GM10248 (cell line): Measurements from ENCODE around the gene ZNF804B.

ENCODE experiments used
- CTCF ChIA-PET: fragments of 300-600 bp; sonication (Branson Sonifier 250); formaldehyde crosslinking; extraction: SDS; loops from one replicate; lab custom pipeline; 2021; ENCODE audit warnings: antibody characterized with exemption; lab: Yijun Ruan, JAX
- POLR2A ChIA-PET: fragments of 350-650 bp; sonication (Branson Sonifier 250); formaldehyde crosslinking; extraction: SDS; loops from one replicate; lab custom pipeline; 2020; ENCODE audit warnings: antibody characterized with exemption; lab: Yijun Ruan, JAX
- DNase-seq: peaks from one replicate; pipeline ENCODE4 v3.0.0; 2012; ENCODE audit errors: extremely low spot score
- CTCF ChIP-seq: IDR thresholded peaks from 2 replicates; pipeline ENCODE4 v1.5.1; 2012; ENCODE audit warnings: mild to moderate bottlenecking, low read depth; ENCODE audit errors: extremely low read depth, missing control alignments, control extremely low read depth

Gene ZNF804B

GRCh38 chr7:89259085-89259484, 499.6 kb downstream of the ZNF804B start:
- CTCF ChIA-PET, result interaction anchor here (1.5 kb wide), 1 partner anchor 36 kb away, joined by 3 read pairs; no protein-coding TSS in a partner anchor
- no peak for TF ChIP-seq CTCF

GRCh38 chr7:89264126-89264525, 504.6 kb downstream of the ZNF804B start:
- DNase-seq, result no peak
- POLR2A ChIA-PET, result no interaction called here
- CTCF ChIA-PET, result no interaction called here
- no peak for TF ChIP-seq CTCF

More at GRCh38 chr7:89259085-89259484, 499.6 kb downstream of the ZNF804B start:
- no peak for DNase-seq
- POLR2A ChIA-PET, result no interaction called here

- TF ChIP-seq CTCF, result no peak
- no peak for DNase-seq
- CTCF ChIA-PET, result no interaction called here
- POLR2A ChIA-PET, result no interaction called here
Observed at GRCh38 chr7:89265631-89266030, 506.1 kb downstream of the ZNF804B start.

- DNase-seq, result no peak
- TF ChIP-seq CTCF, result no peak
- CTCF ChIA-PET, result no interaction called here
- POLR2A ChIA-PET, result no interaction called here
Observed at GRCh38 chr7:89283302-89283701, 523.8 kb downstream of the ZNF804B start.

GRCh38 chr7:89308535-89308934, 549.0 kb downstream of the ZNF804B start:
- CTCF ChIA-PET, result no interaction called here
- DNase-seq, result no peak
- no peak for TF ChIP-seq CTCF
- POLR2A ChIA-PET, result no interaction called here

GRCh38 chr7:89311886-89312285, 552.4 kb downstream of the ZNF804B start:
- no peak for TF ChIP-seq CTCF
- CTCF ChIA-PET, result no interaction called here
- DNase-seq, result no peak
- POLR2A ChIA-PET, result no interaction called here

- no peak for TF ChIP-seq CTCF
- POLR2A ChIA-PET, result no interaction called here
- CTCF ChIA-PET, result no interaction called here
- no peak for DNase-seq
Observed at GRCh38 chr7:89312551-89312950, 553.1 kb downstream of the ZNF804B start.
